SK-N-SH (cell line): Measurements from ENCODE around the gene NTN1.

Source experiments
- CTCF ChIP-seq: fragments of 200-600 bp; sonication (generic); IDR thresholded peaks from 2 replicates; pipeline ENCODE4 v1.6.1; 2017; ENCODE audit warnings: antibody characterized with exemption, mild to moderate bottlenecking, moderate library complexity
- TCF12 ChIP-seq: IDR thresholded peaks from 2 replicates; pipeline ENCODE4 v1.4.0; 2012

GRCh38 chr17:8976638-8977037, 44.7 kb upstream of the NTN1 start:
- TF ChIP-seq CTCF (no peak), TCF12 (no peak)
